ENCODE results near the gene ATP6V0A4.
"Not testable (repeated sequence)": the region's sequence is repeated elsewhere in the genome, so short reads cannot be mapped to it uniquely, and the experiment has no call there.

ATP6V0A4 gene

GRCh38 chr7:138750473-138750872, 47.5 kb downstream of the ATP6V0A4 start:
- DNase-seq (ENCODE audit: low read depth) = no peak

- no peak for DNase-seq (ENCODE audit: low read depth)
These were observed 48.0 kb downstream of the ATP6V0A4 start for GRCh38 chr7:138749960-138750359.

- DNase-seq (ENCODE audit: low read depth) = no peak
These were observed 49.3 kb downstream of the ATP6V0A4 start for GRCh38 chr7:138748666-138749065.

- no peak for DNase-seq (ENCODE audit: low read depth)
These were observed 51.9 kb downstream of the ATP6V0A4 start for GRCh38 chr7:138746073-138746472.

- DNase-seq (ENCODE audit: low read depth) = no peak
These were observed 52.8 kb downstream of the ATP6V0A4 start for GRCh38 chr7:138745189-138745588.

GRCh38 chr7:138741453-138741735, 56.6 kb downstream of the ATP6V0A4 start:
- no peak for DNase-seq (ENCODE audit: low read depth)

GRCh38 chr7:138739859-138740258, 58.1 kb downstream of the ATP6V0A4 start:
- DNase-seq (ENCODE audit: low read depth) = no peak

GRCh38 chr7:138738551-138739335, 59.3 kb downstream of the ATP6V0A4 start:
- DNase-seq (ENCODE audit: low read depth) = peak; percentile 15

GRCh38 chr7:138738114-138738513, 59.9 kb downstream of the ATP6V0A4 start:
- no peak for DNase-seq (ENCODE audit: low read depth)

GRCh38 chr7:138735399-138735798, 62.6 kb downstream of the ATP6V0A4 start:
- no peak for DNase-seq (ENCODE audit: low read depth)

GRCh38 chr7:138731733-138732132, 66.3 kb downstream of the ATP6V0A4 start:
- not testable (repeated sequence) for DNase-seq (ENCODE audit: low read depth)

- no peak for DNase-seq (ENCODE audit: low read depth)
These were observed 68.6 kb downstream of the ATP6V0A4 start for GRCh38 chr7:138729444-138729843.

- no peak for DNase-seq (ENCODE audit: low read depth)
These were observed 70.5 kb downstream of the ATP6V0A4 start for GRCh38 chr7:138727336-138728099.

- no peak for DNase-seq (ENCODE audit: low read depth)
These were observed 71.7 kb downstream of the ATP6V0A4 start for GRCh38 chr7:138726288-138726687.

- no peak for DNase-seq (ENCODE audit: low read depth)
These were observed 77.7 kb downstream of the ATP6V0A4 start for GRCh38 chr7:138720286-138720685.

GRCh38 chr7:138716889-138717288, 81.1 kb downstream of the ATP6V0A4 start:
- DNase-seq (ENCODE audit: low read depth) = no peak

GRCh38 chr7:138713191-138713590, 84.8 kb downstream of the ATP6V0A4 start:
- no peak for DNase-seq (ENCODE audit: low read depth)

- no peak for DNase-seq (ENCODE audit: low read depth)
These were observed 85.3 kb downstream of the ATP6V0A4 start for GRCh38 chr7:138712652-138713051.

- no peak for DNase-seq (ENCODE audit: low read depth)
These were observed 87.2 kb downstream of the ATP6V0A4 start for GRCh38 chr7:138710536-138711385.

GRCh38 chr7:138705167-138705566, 92.8 kb downstream of the ATP6V0A4 start:
- no peak for DNase-seq (ENCODE audit: low read depth)

- no peak for DNase-seq (ENCODE audit: low read depth)
These were observed 96.5 kb downstream of the ATP6V0A4 start for GRCh38 chr7:138701537-138701923.

GRCh38 chr7:138700857-138701536, 97.0 kb downstream of the ATP6V0A4 start, which contains the start of gene SVOPL:
SVOPL (minus strand) TSS chr7:138701362; CDS start chr7:138679045, 22,317 bp downstream.
- DNase-seq (ENCODE audit: low read depth) = no peak
